ENCODE data around the gene GPR155. TPM values are rescaled to one million over a fixed set of nuclear protein-coding genes. Genes with fewer than 3 reads are reported as not detected.
A peak's percentile ranks its signal among the peaks of the same experiment; 100 is the strongest.

GPR155 gene
- total and polyA plus RNA-seq, 2 donors from 2014 or later: 7.6 to 8.1 TPM

GRCh38 chr2:174493549-174494331 lies 6.9 kb upstream of the GPR155 start:
- Histone ChIP-seq H3K4me3 (ENCODE audit: low read length in 3 of 3) (no peak overlapping the region), H3K27ac (ENCODE audit: low read depth in 2 of 2, low read length in 2 of 2) (no peak overlapping the region), H3K9me3 (ENCODE audit: control insufficient read depth in 2 of 3, insufficient read depth in 1 of 3, low read length in 3 of 3) (no peaks in the 10 kb centered on the region), H3K4me1 (ENCODE audit: control insufficient read depth in 2 of 3, insufficient read depth in 2 of 3, low read depth in 1 of 3, low read length in 3 of 3) (peaks cover 0 to 2% (median 2%) of the 10 kb centered on the region in 3 donors), H3K27me3 (ENCODE audit: control insufficient read depth, insufficient read depth, low read length) (no peaks in the 10 kb centered on the region), H3K9ac (ENCODE audit: low read length in 3 of 3) (no peak overlapping the region), H3K36me3 (ENCODE audit: control insufficient read depth in 2 of 3, insufficient read depth in 3 of 3, low read length in 3 of 3) (no peaks in the 10 kb centered on the region)
- DNase-seq: no peak
- intact Hi-C loops (cut with DNase I): no loop called here
- TF ChIP-seq CTCF (IDR thresholded peaks at IDR 0.05; ENCODE audit: borderline replicate concordance, extremely low read depth, insufficient read depth): no peak
- no peak for FAIRE-seq

GRCh38 chr2:174492963-174493431 lies 6.2 kb upstream of the GPR155 start:
- Histone ChIP-seq H3K9me3 (ENCODE audit: control insufficient read depth in 2 of 3, insufficient read depth in 1 of 3, low read length in 3 of 3) (no peaks in the 10 kb centered on the region), H3K9ac (ENCODE audit: low read length in 3 of 3) (no peak overlapping the region), H3K27ac (ENCODE audit: low read depth in 2 of 2, low read length in 2 of 2) (no peak overlapping the region), H3K4me3 (ENCODE audit: low read length in 3 of 3) (no peak overlapping the region), H3K4me1 (ENCODE audit: control insufficient read depth in 2 of 3, insufficient read depth in 2 of 3, low read depth in 1 of 3, low read length in 3 of 3) (peaks cover 0 to 2% (median 2%) of the 10 kb centered on the region in 3 donors), H3K36me3 (ENCODE audit: control insufficient read depth in 2 of 3, insufficient read depth in 3 of 3, low read length in 3 of 3) (no peaks in the 10 kb centered on the region), H3K27me3 (ENCODE audit: control insufficient read depth, insufficient read depth, low read length) (no peaks in the 10 kb centered on the region)
- TF ChIP-seq CTCF (IDR thresholded peaks at IDR 0.05; ENCODE audit: borderline replicate concordance, extremely low read depth, insufficient read depth): no peak
- DNase-seq (no peak), FAIRE-seq (no peak)
- intact Hi-C loops (cut with DNase I): no loop called here

GRCh38 chr2:174491947-174492346 lies 5.1 kb upstream of the GPR155 start:
- Histone ChIP-seq H3K4me3 (ENCODE audit: low read length in 3 of 3) (no peak overlapping the region), H3K4me1 (ENCODE audit: control insufficient read depth in 2 of 3, insufficient read depth in 2 of 3, low read depth in 1 of 3, low read length in 3 of 3) (peaks cover 0 to 2% (median 2%) of the 10 kb centered on the region in 3 donors), H3K9ac (ENCODE audit: low read length in 3 of 3) (no peak overlapping the region), H3K9me3 (ENCODE audit: control insufficient read depth in 2 of 3, insufficient read depth in 1 of 3, low read length in 3 of 3) (no peaks in the 10 kb centered on the region), H3K27me3 (ENCODE audit: control insufficient read depth, insufficient read depth, low read length) (no peaks in the 10 kb centered on the region), H3K36me3 (ENCODE audit: control insufficient read depth in 2 of 3, insufficient read depth in 3 of 3, low read length in 3 of 3) (no peaks in the 10 kb centered on the region), H3K27ac (ENCODE audit: low read depth in 2 of 2, low read length in 2 of 2) (no peak overlapping the region)
- intact Hi-C loops (cut with DNase I): no loop called here
- FAIRE-seq (no peak), DNase-seq (peak in 2 of 5 donors; percentile 39 to 46)
- TF ChIP-seq CTCF (IDR thresholded peaks at IDR 0.05; ENCODE audit: borderline replicate concordance, extremely low read depth, insufficient read depth): no peak

Measured in kidney (tissue), 14 donors.